HepG2 (cell line): ENCODE data around the gene DUSP8. TPM values are rescaled to one million over a fixed set of nuclear protein-coding genes. Genes with fewer than 3 reads are reported as not detected.
"Not testable (repeated sequence)": the region's sequence is repeated elsewhere in the genome, so short reads cannot be mapped to it uniquely, and the experiment has no call there.

Experiments used
- ATAC-seq: fragments of 200-7000 bp; cut with Tn5 transposase; 3 replicates; pipeline ENCODE4 v1.9.1; 2020; ENCODE audit warnings: mild to moderate bottlenecking, moderate library complexity
- BruUV-seq: library from RNA; stranded (reverse); fragments of 400-500 nt; replicated peaks from 2 replicates; lab custom pipeline; 2021; lab: Mats Ljungman, UMichigan
- CTCF ChIA-PET: fragments of 300-600 bp; formaldehyde crosslinking; extraction: SDS; loops from one replicate; lab custom pipeline; 2021; ENCODE audit warnings: low total read pairs, inconsistent platforms, low intra/inter-chr PET ratio; lab: Yijun Ruan, JAX
- POLR2A ChIA-PET: fragments of 350-600 bp; sonication (Branson Sonifier 250); formaldehyde crosslinking; loops from one replicate; lab custom pipeline; 2020; ENCODE audit warnings: antibody characterized with exemption, inconsistent platforms; lab: Yijun Ruan, JAX
- DNase-seq: peaks from one replicate; pipeline ENCODE4 v3.0.0-alpha.2; 2015; ENCODE audit warnings: low spot score
- FAIRE-seq: peaks from 3 replicates; lab custom pipeline; 2011; peaks lifted over from hg19 to GRCh38; lab: Jason Lieb, UNC
- H2AFZ ChIP-seq: one replicate; pipeline ENCODE4 v1.6.1; 2011; ENCODE audit warnings: low read length, inconsistent platforms
- H3K27ac ChIP-seq: fragments of 300-600 bp; 3 replicates; pipeline ENCODE4 v1.8.0; 2011; ENCODE audit warnings: mixed run types, mild to moderate bottlenecking, mixed read lengths, low read length, inconsistent platforms; ENCODE audit not compliant: insufficient read depth; ENCODE audit errors: extremely low read length
- H3K27me3 ChIP-seq, 2 experiments: fragments of 200-600 bp in 1 of 2; 2 replicates in 1 of 2; 3 replicates in 1 of 2; pipeline versions ENCODE4 v1.6.0 to v1.8.0; 2011; ENCODE audit warnings: low read length in 2 of 2, mild to moderate bottlenecking in 2 of 2, moderate library complexity in 2 of 2, inconsistent platforms in 1 of 2; ENCODE audit not compliant: insufficient read depth in 2 of 2, control insufficient read depth in 1 of 2
- H3K36me3 ChIP-seq, 2 experiments: fragments of 200-600 bp in 1 of 2; replicated peaks in 1 of 2; 2 replicates in 1 of 2; 3 replicates in 1 of 2; pipeline versions ENCODE4 v1.5.1 to v1.8.0; 2011; ENCODE audit warnings: low read length in 2 of 2, inconsistent platforms in 1 of 2; ENCODE audit not compliant: insufficient read depth in 2 of 2, control insufficient read depth in 1 of 2
- H3K4me1 ChIP-seq: 2 replicates; pipeline ENCODE4 v1.5.1; 2012; ENCODE audit warnings: low read length, inconsistent platforms; ENCODE audit not compliant: insufficient read depth
- H3K4me2 ChIP-seq: 2 replicates; pipeline ENCODE4 v1.6.0; 2011; ENCODE audit warnings: low read depth, low read length, inconsistent platforms
- H3K4me3 ChIP-seq, 3 experiments: fragments of 200-600 bp in 1 of 3; sonication (generic), shearing (Covaris generic) in 1 of 3; replicated peaks in 1 of 3; 2 replicates each; pipeline ENCODE4 v1.5.1; 2011 to 2016; ENCODE audit warnings: low read length in 3 of 3, inconsistent platforms in 2 of 3, low read depth in 2 of 3, mild to moderate bottlenecking in 2 of 3, control low read depth in 1 of 3, mixed read lengths in 1 of 3; ENCODE audit not compliant: insufficient read depth in 1 of 3
- H3K79me2 ChIP-seq: one replicate; pipeline ENCODE4 v1.6.1; 2011; ENCODE audit warnings: low read length, inconsistent platforms; ENCODE audit not compliant: insufficient read depth
- H3K9ac ChIP-seq: 2 replicates; pipeline ENCODE4 v1.6.0; 2011; ENCODE audit warnings: mild to moderate bottlenecking, low read depth, low read length, inconsistent platforms; ENCODE audit not compliant: insufficient read depth
- H3K9me3 ChIP-seq: 2 replicates; pipeline ENCODE4 v1.5.1; 2012; ENCODE audit warnings: mild to moderate bottlenecking, low read length
- H4K20me1 ChIP-seq: 2 replicates; pipeline ENCODE4 v1.6.0; 2011; ENCODE audit warnings: inconsistent platforms, mild to moderate bottlenecking, low read length, moderate library complexity; ENCODE audit not compliant: insufficient read depth
- AKAP8 ChIP-seq: sonication (generic); formaldehyde crosslinking; IDR thresholded peaks from 2 replicates; pipeline ENCODE4 v1.5.1; 2020; ENCODE audit warnings: mild to moderate bottlenecking, missing genetic modification reagents
- ARNT ChIP-seq: fragments of 450-650 bp; IDR thresholded peaks from 2 replicates; pipeline ENCODE4 v1.6.1; 2017
- NFIC ChIP-seq: IDR thresholded peaks from 2 replicates; pipeline ENCODE4 v1.6.1; 2012; ENCODE audit warnings: mild to moderate bottlenecking, low read length, inconsistent platforms
- NFKB2 ChIP-seq: sonication (generic); formaldehyde crosslinking; IDR thresholded peaks from 2 replicates; pipeline ENCODE4 v1.4.0; 2020; ENCODE audit warnings: missing genetic modification reagents, borderline replicate concordance
- NONO ChIP-seq, 2 experiments: fragments of 450-650 bp in 1 of 2; sonication (generic) in 1 of 2; formaldehyde crosslinking in 1 of 2; IDR thresholded peaks in 1 of 2; conservative IDR thresholded peaks in 1 of 2; 2 replicates each; pipeline versions ENCODE4 v1.6.1 to v1.8.0; 2017 to 2022; ENCODE audit warnings: mild to moderate bottlenecking in 1 of 2, missing genetic modification reagents in 1 of 2, moderate library complexity in 1 of 2
- SNAI1 ChIP-seq: sonication (generic); formaldehyde crosslinking; IDR thresholded peaks from 2 replicates; pipeline ENCODE4 v1.5.0; 2020; ENCODE audit warnings: mild to moderate bottlenecking, missing genetic modification reagents, borderline replicate concordance
- THAP8 ChIP-seq: sonication (generic); formaldehyde crosslinking; IDR thresholded peaks from 2 replicates; pipeline ENCODE4 v1.5.1; 2020; ENCODE audit warnings: missing genetic modification reagents, mild to moderate bottlenecking, borderline replicate concordance
- THAP9 ChIP-seq: sonication (generic); formaldehyde crosslinking; IDR thresholded peaks from 2 replicates; pipeline ENCODE4; 2020; ENCODE audit warnings: missing genetic modification reagents, mild to moderate bottlenecking, borderline replicate concordance
- TSC22D2 ChIP-seq: sonication (generic); formaldehyde crosslinking; IDR thresholded peaks from 2 replicates; pipeline ENCODE4 v1.5.1; 2020; ENCODE audit warnings: missing genetic modification reagents, mild to moderate bottlenecking, borderline replicate concordance
- ZNF441 ChIP-seq: sonication (generic); formaldehyde crosslinking; IDR thresholded peaks from 2 replicates; pipeline ENCODE4 v1.7.0; 2021; ENCODE audit warnings: missing genetic modification reagents, borderline replicate concordance
- ZNF674 ChIP-seq: sonication (generic); formaldehyde crosslinking; IDR thresholded peaks from 2 replicates; pipeline ENCODE4 v1.5.0; 2020; ENCODE audit warnings: low read depth, mild to moderate bottlenecking, missing genetic modification reagents
- WGBS: methylation state at CpG from one replicate; pipeline ENCODE4 v1.1.6; 2017; ENCODE audit warnings: low lambda C conversion rate; 5-methylcytosine and 5-hydroxymethylcytosine counted together
- in situ Hi-C: cut with HindIII; loops from 2 replicates; pipeline ENCODE4 v1.10.0; 2017; ENCODE audit warnings: low pct_unique_long_range_greater_than_20kb; ENCODE audit not compliant: extremely low pct_ligation_motif_present
- intact Hi-C: fragments of 100-400 bp; cut with micrococcal nuclease; formaldehyde crosslinking; loops from one replicate; pipeline ENCODE4 v1.10.0; 2022; ENCODE audit not compliant: unreplicated experiment
- polyA plus RNA-seq, 8 experiments: library from polyadenylated mRNA; depleted of rRNA in 3 of 8; stranded (reverse) in 7 of 8; unstranded in 1 of 8; fragments of >200 nt; fragmentation: Illumina TruSeq in 4 of 8; extraction: Trizol in 4 of 8; gene quantifications; 2 replicates each; pipeline versions ENCODE4 v1.2.1 to v1.2.3, GENCODE V29; 2011 to 2016; ENCODE audit warnings: low read depth in 4 of 8, missing spikeins in 1 of 8, mixed read lengths in 1 of 8; ENCODE audit not compliant: insufficient read depth in 1 of 8
- total RNA-seq, 5 experiments: library from RNA; depleted of rRNA; stranded (reverse); fragments of >200 nt; fragmentation: Illumina TruSeq; extraction: Trizol; gene quantifications; 2 replicates each; pipeline ENCODE4 v1.2.3, GENCODE V29; 2016; ENCODE audit warnings: low read depth in 1 of 5
- TF ChIP-seq, protein P1 (sequence below): sonication (generic); IDR thresholded peaks from 2 replicates; pipeline ENCODE4 v1.6.1; 2016; ENCODE audit warnings: low read depth, borderline replicate concordance

The DUSP8 gene
- total and polyA plus RNA-seq, 2 of the 13 experiments (the other 11 are each of a cell fraction or from before 2014, with no cell fraction given) = 1.8 to 8.0 TPM

DNA sequence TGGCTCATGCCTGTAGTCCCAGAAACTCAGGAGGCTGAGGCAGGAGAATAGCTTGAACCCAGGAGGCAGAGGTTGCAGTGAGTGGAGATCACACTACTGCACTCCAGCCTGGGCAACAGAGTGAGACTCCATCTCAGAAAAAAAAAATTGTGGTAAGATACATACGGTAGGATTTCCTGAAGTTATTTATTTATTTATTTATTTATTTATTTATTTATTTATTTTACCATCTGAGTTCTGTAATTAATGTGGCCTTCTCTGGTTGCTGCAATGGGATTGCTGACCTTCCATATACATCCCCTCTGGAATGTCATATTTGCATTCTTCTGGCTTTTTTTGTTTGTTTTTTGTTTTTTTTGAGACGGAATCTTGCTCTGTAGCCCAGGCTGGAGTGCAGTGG, 10.8 kb upstream of the DUSP8 start:
- H2AFZ ChIP-seq, FAIRE-seq, H3K9ac ChIP-seq, POLR2A ChIA-PET, H3K4me1 ChIP-seq, H3K9me3 ChIP-seq, BruUV-seq, CTCF ChIA-PET, H3K27me3 ChIP-seq, H3K36me3 ChIP-seq, H3K27ac ChIP-seq, H3K4me3 ChIP-seq, H3K4me2 ChIP-seq, ATAC-seq, intact Hi-C loops, H3K79me2 ChIP-seq, H4K20me1 ChIP-seq, DNase-seq, in situ Hi-C loops: not testable (repeated sequence)
- WGBS = 81% methylated on average over 2 of the region's 2 CpGs

DNA sequence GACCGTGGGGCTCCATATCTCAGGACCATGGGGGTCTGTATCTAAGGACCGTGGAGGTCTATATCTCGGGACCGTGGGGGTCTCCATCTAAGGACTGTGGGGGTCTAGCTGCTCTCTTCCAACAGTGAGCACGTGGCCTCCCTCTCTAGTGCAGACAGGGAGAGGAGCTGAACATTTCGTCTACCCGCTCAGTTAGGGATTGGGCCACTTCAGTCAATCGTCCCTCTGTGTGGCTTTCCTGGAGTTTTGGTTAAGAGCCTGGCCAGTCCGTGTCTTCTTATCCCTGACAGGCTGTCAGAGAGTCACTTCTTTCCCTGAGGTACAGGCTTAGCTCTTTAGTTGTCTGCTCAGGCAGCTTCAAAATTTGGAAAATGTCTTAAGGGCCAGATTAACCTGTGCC, 9.9 kb upstream of the DUSP8 start:
- POLR2A ChIA-PET = no interaction called here
- FAIRE-seq = no peak
- Histone ChIP-seq H3K79me2 (no peaks in the 10 kb centered on the region), H3K4me2 (no peak overlapping the region), H3K9ac (no peak overlapping the region), H4K20me1 (0 out of 2 replicates have a peak, but pooled peaks cover 2% of the 10 kb centered on the region), H3K27ac (no peak overlapping the region), H3K36me3 (no peaks in the 10 kb centered on the region), H3K4me3 (no peak overlapping the region), H3K9me3 (peaks cover 8% of the 10 kb centered on the region), H2AFZ (no peak overlapping the region), H3K27me3 (no peaks in the 10 kb centered on the region), H3K4me1 (no peaks in the 10 kb centered on the region)
- DNase-seq = no peak
- ATAC-seq = no peak
- no TSS peak for BruUV-seq
- CTCF ChIA-PET = no interaction called here
- in situ Hi-C loops = no loop called here
- intact Hi-C loops = no loop called here
- WGBS = 53% methylated on average over 8 of the region's 9 CpGs
- TF ChIP-seq AKAP8 (CRISPR knock-in tag) (no peak), THAP8 (no peak), NFIC (no peak), THAP9 (CRISPR knock-in tag) (no peak), TSC22D2 (CRISPR knock-in tag) (no peak), SNAI1 (CRISPR knock-in tag) (no peak), ZNF441 (no peak), ZNF674 (no peak), NFKB2 (CRISPR knock-in tag) (no peak), NONO (IDR thresholded peaks at IDR 0.05) (no peak), NONO (CRISPR knock-in tag; conservative IDR thresholded peaks at IDR 0.05) (no peak), ARNT (no peak)
- TF ChIP-seq, protein P1, sequence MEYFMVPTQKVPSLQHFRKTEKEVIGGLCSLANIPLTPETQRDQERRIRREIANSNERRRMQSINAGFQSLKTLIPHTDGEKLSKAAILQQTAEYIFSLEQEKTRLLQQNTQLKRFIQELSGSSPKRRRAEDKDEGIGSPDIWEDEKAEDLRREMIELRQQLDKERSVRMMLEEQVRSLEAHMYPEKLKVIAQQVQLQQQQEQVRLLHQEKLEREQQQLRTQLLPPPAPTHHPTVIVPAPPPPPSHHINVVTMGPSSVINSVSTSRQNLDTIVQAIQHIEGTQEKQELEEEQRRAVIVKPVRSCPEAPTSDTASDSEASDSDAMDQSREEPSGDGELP = no peak
- TF ChIP-seq, all 625 proteins: peak for 0
